Measurements from ENCODE around the gene ACER3. TPM values are rescaled to one million over a fixed set of nuclear protein-coding genes. Genes with fewer than 3 reads are reported as not detected.

ACER3 gene
- total and polyA plus RNA-seq, 2 of the 4 experiments (the other 2 are of a cell fraction) = 3.5 to 10.0 TPM

DNA sequence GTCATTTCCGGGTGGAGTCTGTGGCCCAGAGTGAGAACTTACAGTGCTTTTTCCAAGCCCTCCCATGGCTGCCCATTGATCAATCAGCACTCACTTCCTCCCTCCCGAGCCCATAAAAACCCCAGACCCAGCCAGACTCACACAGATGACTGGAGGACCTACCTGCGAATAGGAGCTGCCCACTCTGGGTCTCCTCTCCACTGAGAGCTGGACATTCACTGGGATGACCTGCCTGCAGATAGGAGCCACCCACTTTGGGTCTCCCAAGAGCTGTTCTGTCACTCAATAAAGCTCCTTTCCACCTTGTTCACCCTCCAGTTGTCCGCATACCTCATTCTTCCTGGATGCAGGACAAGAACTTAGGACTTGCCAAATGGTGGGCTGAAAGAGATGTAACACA, 117.5 kb downstream of the ACER3 start:
- no peak overlapping the region for H3K4me2 ChIP-seq (ENCODE audit: low read depth, low read length)
- H2AK5ac ChIP-seq (ENCODE audit: low read depth, low read length) = no peak overlapping the region
- H2BK15ac ChIP-seq (ENCODE audit: low read depth, low read length) = no peak overlapping the region
- H4K20me1 ChIP-seq (ENCODE audit: insufficient read depth, low read length) = no peaks in the 10 kb centered on the region
- no peaks in the 10 kb centered on the region for H3K79me1 ChIP-seq (ENCODE audit: low read depth in 1 of 2, low read length in 2 of 2)
- no peak overlapping the region for H4K8ac ChIP-seq (ENCODE audit: low read depth in 2 of 2, low read length in 2 of 2)
- no peaks in the 10 kb centered on the region for H3K36me3 ChIP-seq (ENCODE audit: control insufficient read depth, insufficient read depth, low read length)
- in situ Hi-C loops (cut with MboI; ENCODE audit: low sequenced_read_pairs) (no loop called here), intact Hi-C loops (cut with micrococcal nuclease) (loop anchor here (10.0 kb wide), 1 partner anchor 57 kb away; the partner anchor contains the start of gene B3GNT6), dilution Hi-C loops (cut with HindIII; ENCODE audit: low sequenced_read_pairs, unreplicated experiment) (no loop called here)
- H3K27ac ChIP-seq (ENCODE audit: insufficient read depth, low read length) = no peak overlapping the region
- H3K4ac ChIP-seq (ENCODE audit: low read depth, low read length) = no peak overlapping the region
- peaks cover 1% of the 10 kb centered on the region; the same call in 1 of the 2 replicates for H3K9me3 ChIP-seq (ENCODE audit: control insufficient read depth, insufficient read depth, low read length)
- H2BK5ac ChIP-seq (ENCODE audit: low read depth, low read length, poor library complexity, severe bottlenecking) = no peak overlapping the region
- no TSS peak for BruUV-seq (replicated peaks)
- ATAC-seq (ENCODE audit: low read depth) (no peak), DNase-seq (no peak)
- H3K4me3 ChIP-seq (ENCODE audit: insufficient read depth, low read depth, low read length) = no peak overlapping the region
- H2AK9ac ChIP-seq (replicated peaks; ENCODE audit: low read depth, low read length, poor library complexity) = no peak overlapping the region
- no CpG with 5 or more reads among the region's 4 CpGs for WGBS, 2 experiments (ENCODE audit: extremely low coverage in 2 of 2, insufficient read length in 1 of 2)
- H4K91ac ChIP-seq (ENCODE audit: insufficient read depth, low read depth, low read length) = no peak overlapping the region
- H3K23ac ChIP-seq (ENCODE audit: low read depth, low read length) = no peak overlapping the region
- no peaks in the 10 kb centered on the region for H3K9me1 ChIP-seq (ENCODE audit: insufficient read depth, low read length)
- no peak overlapping the region for H3K18ac ChIP-seq (ENCODE audit: low read depth, low read length)
- H4K5ac ChIP-seq (ENCODE audit: low read depth, low read length) = no peak overlapping the region
- H3K27me3 ChIP-seq (ENCODE audit: control insufficient read depth, insufficient read depth, low read length) = no peaks in the 10 kb centered on the region
- POLR2A ChIA-PET (ENCODE audit: unreplicated experiment) = no interaction called here
- H3K14ac ChIP-seq (replicated peaks; ENCODE audit: low read depth, low read length) = no peak overlapping the region
- H2BK120ac ChIP-seq (ENCODE audit: low read depth, low read length) = no peak overlapping the region
- no peak overlapping the region for H2AFZ ChIP-seq (replicated peaks; ENCODE audit: low read length, poor library complexity)
- no peaks in the 10 kb centered on the region for H3K4me1 ChIP-seq (ENCODE audit: control insufficient read depth, insufficient read depth, low read length)
- no peak overlapping the region for H3K9ac ChIP-seq (ENCODE audit: low read depth, low read length)
- CTCF ChIA-PET = no interaction called here
- no peak overlapping the region for H2BK20ac ChIP-seq (ENCODE audit: low read depth, low read length)
- H3K56ac ChIP-seq (ENCODE audit: extremely low read depth, insufficient read depth, low read length) = no peak overlapping the region
- TF ChIP-seq POLR2A (IDR thresholded peaks at IDR 0.05; ENCODE audit: low read depth, low read length) = no peak
- TF ChIP-seq MAZ (IDR thresholded peaks at IDR 0.05; ENCODE audit: borderline replicate concordance, low read depth, low read length) = no peak
- no peak for TF ChIP-seq SMC3 (IDR thresholded peaks at IDR 0.05; ENCODE audit: low read depth, low read length)
- TF ChIP-seq, protein P1, sequence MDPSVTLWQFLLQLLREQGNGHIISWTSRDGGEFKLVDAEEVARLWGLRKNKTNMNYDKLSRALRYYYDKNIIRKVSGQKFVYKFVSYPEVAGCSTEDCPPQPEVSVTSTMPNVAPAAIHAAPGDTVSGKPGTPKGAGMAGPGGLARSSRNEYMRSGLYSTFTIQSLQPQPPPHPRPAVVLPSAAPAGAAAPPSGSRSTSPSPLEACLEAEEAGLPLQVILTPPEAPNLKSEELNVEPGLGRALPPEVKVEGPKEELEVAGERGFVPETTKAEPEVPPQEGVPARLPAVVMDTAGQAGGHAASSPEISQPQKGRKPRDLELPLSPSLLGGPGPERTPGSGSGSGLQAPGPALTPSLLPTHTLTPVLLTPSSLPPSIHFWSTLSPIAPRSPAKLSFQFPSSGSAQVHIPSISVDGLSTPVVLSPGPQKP (IDR thresholded peaks at IDR 0.05; ENCODE audit: borderline replicate concordance, low read depth, low read length) = no peak
